Motor neuron (in vitro differentiated cells): ENCODE measurements around the gene FAM50A. TPM values are rescaled to one million over a fixed set of nuclear protein-coding genes. Genes with fewer than 3 reads are reported as not detected.
"Not testable (repeated sequence)": the region's sequence is repeated elsewhere in the genome, so short reads cannot be mapped to it uniquely, and the experiment has no call there.

Experiments used
- ATAC-seq, 8 experiments: fragments of 200-7000 bp; cut with Tn5 transposase; replicated peaks in 6 of 8; 2 replicates each; pipeline ENCODE4 v1.8.0; 2021; ENCODE audit warnings: mild to moderate bottlenecking in 8 of 8, moderate library complexity in 8 of 8
- H3K27ac ChIP-seq, 2 donors: fragments of 250-450 bp; sonication (Bioruptor Pico); 2 replicates each; pipeline ENCODE4 v1.9.0; 2021; ENCODE audit warnings: antibody characterized with exemption in 2 of 2, mild to moderate bottlenecking in 2 of 2, moderate library complexity in 1 of 2
- H3K4me1 ChIP-seq, 2 donors: fragments of 250-450 bp; sonication (Bioruptor Pico); replicated peaks in 1 of 2; 2 replicates each; pipeline ENCODE4 v1.6.1; 2021; ENCODE audit warnings: antibody characterized with exemption in 2 of 2, mild to moderate bottlenecking in 2 of 2, moderate library complexity in 1 of 2
- H3K4me3 ChIP-seq, 5 donors: fragments of 250-450 bp; sonication (Bioruptor Pico); 2 replicates each; pipeline ENCODE4 v1.9.0; 2021; ENCODE audit warnings: antibody characterized with exemption in 5 of 5, mild to moderate bottlenecking in 5 of 5, moderate library complexity in 4 of 5
- WGBS, 10 experiments: fragments of 450-650 bp; shearing (Covaris generic); methylation state at CpG; one replicate each; pipeline ENCODE4 v1.0.0; 2022; 5-methylcytosine and 5-hydroxymethylcytosine counted together
- in situ Hi-C, 9 experiments: fragments of 400-800 bp; cut with MboI; loops; one replicate each; pipeline ENCODE4 v1.15.0; 2021; ENCODE audit warnings: low sequenced_read_pairs in 9 of 9, low pct_unique_long_range_greater_than_20kb in 2 of 9; ENCODE audit not compliant: unreplicated experiment in 9 of 9
- total RNA-seq, 8 experiments: library from RNA; unstranded; fragments of 300-600 nt; gene quantifications; 2 replicates each; pipeline versions ENCODE4 v1.2.3 to v1.2.4, GENCODE V29; 2022

Gene FAM50A, protein sequence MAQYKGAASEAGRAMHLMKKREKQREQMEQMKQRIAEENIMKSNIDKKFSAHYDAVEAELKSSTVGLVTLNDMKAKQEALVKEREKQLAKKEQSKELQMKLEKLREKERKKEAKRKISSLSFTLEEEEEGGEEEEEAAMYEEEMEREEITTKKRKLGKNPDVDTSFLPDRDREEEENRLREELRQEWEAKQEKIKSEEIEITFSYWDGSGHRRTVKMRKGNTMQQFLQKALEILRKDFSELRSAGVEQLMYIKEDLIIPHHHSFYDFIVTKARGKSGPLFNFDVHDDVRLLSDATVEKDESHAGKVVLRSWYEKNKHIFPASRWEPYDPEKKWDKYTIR
- 100 to 1,000 TPM in 1 of 8 experiments, 10 to 100 TPM in 7; 52.4 to 127 (median 74.5) TPM for total RNA-seq

DNA sequence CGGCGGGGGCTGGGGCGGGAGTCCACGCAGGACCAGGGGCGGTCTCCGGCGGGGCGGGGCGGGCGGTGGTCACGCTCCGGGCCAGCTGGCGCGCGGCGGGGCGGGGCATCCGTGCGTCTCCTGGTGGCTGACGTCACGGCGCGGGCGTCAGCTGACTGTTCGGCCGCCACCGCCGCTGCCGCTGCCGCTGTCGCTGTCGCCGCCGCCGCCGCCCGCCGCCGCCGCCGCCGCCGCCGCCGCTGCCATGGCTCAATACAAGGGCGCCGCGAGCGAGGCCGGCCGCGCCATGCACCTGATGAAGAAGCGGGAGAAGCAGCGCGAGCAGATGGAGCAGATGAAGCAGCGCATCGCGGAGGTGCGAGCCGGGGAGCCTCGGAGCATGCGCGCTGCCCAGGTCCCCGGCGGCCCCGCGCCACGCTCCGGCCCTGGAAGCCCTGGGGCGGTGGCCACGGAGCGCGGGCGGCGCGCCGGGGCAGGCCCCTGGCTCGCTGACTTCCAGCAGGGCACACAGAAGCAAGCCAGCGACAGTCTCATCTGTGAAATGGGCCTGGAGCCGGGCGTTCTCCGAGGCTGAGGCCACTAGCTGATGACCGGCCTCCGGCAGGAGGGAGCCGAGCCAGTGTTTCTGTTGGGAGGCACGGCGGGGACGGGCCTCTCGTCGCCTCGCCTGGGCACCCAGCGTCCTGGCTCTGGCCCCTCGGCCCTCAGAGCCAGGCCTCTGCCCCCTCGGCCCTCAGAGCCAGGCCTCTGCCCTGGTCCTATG is at the start of gene FAM50A:
FAM50A (plus strand) TSS at position 150 of the 763 bp plus-strand sequence; CDS start at position 245, 95 bp downstream.
- in situ Hi-C loops, result no loop called here
- no CpG with 5 or more reads among the region's 94 CpGs for WGBS, 10 experiments
- Histone ChIP-seq H3K27ac (peak within 1 kb of the TSS; percentile 84 to 86), H3K4me3 (peak within 1 kb of the TSS; percentile 56 to 99 (median 70)), H3K4me1 (peaks cover 7 to 9% of the 10 kb centered on the region in 2 donors)
- peak; percentile 79 to 92 (median 86) for ATAC-seq

DNA sequence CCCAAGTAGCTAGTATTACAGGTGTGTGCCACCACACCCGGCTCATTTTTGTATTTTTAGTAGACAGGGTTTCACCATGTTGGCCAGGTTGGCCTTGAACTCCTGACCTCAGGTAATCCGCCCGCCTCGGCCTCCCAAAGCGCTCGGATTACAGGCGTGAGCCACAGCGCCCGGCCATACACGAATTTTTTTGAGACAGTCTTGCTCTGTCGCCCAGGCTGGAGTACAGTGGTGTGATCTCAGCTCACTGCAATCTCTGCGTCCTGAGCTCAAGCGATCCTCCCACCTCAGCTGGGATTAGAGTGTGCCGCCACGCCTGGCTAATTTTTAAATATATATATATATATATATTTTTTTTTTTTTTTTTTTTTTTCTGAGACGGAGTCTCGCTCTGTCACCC is 47.6 kb upstream of the FAM50A start:
- H3K4me1 ChIP-seq, result peaks cover 14 to 18% of the 10 kb centered on the region in 2 donors
- peak overlapping the region in 3 of 5 donors; percentile 76 to 86 (median 84) for H3K4me3 ChIP-seq
- peak overlapping the region in 1 of 2 donors; percentile 99 for H3K27ac ChIP-seq
- in situ Hi-C loops, ATAC-seq: not testable (repeated sequence)
- WGBS, 10 experiments, result 61 to 100% (median 75%) methylated on average over 2 to 14 of the region's 17 CpGs; no CpG with 5 or more reads in 7 of the 10 experiments

DNA sequence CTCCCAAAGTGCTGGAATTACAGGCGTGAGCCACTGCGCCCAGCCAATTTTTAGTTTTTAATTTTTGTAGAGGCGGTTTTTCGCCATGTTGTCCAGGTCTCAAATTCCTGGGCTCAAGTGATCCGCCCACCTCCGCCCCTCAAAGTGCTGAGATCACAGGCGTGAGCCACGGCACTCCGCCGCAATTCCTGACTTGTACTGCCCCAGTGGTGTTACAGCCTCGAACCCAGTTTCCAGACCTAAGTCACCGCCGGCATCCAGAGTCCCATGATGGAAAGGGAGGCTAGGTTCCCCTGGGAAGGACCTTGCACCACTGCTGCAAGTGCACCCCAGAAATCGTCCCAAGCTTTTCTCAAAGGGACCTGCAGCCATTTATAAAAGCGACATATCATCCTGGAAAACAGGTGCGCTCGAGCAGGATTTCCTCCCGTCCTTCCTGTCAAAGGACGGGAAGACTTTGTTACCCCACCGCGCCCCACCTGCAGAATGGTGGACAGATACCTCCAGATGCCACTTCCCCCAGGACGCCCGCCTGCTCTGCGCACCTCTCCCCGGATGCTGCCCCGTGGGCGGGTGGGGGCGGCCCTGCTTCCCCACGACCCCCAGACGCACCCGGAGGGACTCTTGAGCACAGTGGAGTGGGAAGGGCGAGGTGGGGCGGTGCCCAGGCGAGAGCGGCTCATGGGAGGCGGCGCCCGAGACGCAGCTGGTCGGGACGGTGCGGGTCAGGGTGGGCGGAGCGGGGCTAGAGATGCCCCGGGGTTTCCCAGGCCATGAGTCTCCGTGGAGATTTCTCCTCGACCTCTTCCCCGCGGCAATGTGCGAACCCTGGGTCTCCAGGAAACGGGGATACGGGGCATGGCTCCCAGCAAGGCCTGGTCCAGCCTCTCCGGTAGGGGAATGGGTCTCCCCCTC is 46.7 kb upstream of the FAM50A start:
- ATAC-seq, result peak; percentile 40 to 80 (median 71)
- in situ Hi-C loops, result no loop called here
- 0 to 100% (median 47%) methylated on average over 1 to 8 of the region's 53 CpGs; no CpG with 5 or more reads in 7 of the 10 experiments for WGBS, 10 experiments
- peak overlapping the region; percentile 58 to 86 (median 76) for H3K4me3 ChIP-seq
- H3K27ac ChIP-seq, result peak overlapping the region; percentile 99
- peaks cover 14 to 18% of the 10 kb centered on the region in 2 donors for H3K4me1 ChIP-seq

DNA sequence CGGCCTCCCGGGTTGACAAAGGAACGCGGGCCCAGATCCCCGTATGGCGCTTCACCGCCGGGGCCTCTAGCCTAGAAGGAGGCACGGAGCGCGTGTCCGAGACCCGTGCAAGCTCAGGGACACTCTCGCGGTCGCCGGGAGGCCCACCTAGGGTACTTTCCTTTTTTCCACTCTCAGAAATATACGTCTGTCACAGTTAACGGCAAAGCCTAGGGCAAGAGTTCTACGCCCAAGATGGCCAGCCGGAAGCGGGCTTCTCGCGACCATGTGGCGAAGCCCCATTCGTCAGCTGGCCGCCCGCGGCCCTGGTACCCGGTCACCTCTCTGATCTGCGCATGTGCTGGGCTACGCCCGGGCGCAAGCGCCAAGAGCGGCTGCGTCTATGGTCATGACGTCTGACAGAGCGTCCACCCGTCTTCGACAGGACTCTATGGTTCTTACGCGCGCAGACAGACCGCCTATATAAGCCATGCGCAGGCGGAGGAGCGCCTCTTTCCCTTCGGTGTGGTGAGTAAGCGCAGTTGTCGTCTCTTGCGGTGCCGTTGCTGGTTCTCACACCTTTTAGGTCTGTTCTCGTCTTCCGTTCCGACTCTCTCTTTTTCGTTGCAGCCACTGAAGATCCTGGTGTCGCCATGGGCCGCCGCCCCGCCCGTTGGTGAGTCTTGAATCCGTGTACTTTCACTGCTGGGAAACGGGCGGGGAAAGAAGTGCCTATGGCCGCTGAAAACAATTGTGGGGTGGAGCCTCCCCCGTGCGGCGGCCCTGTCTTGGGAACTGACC is 45.9 kb upstream of the FAM50A start, which contains the start of gene RPL10:
RPL10 (plus strand) TSS at position 490 of the 780 bp plus-strand sequence; CDS start at position 633, 143 bp downstream.
- peak; percentile 38 to 88 (median 81) for ATAC-seq
- whole genome bisulfite sequencing, 10 experiments, result 0 to 43% (median 0%) methylated on average over 1 to 11 of the region's 69 CpGs; no CpG with 5 or more reads in 7 of the 10 experiments
- H3K27ac ChIP-seq, result peak within 1 kb of the TSS; percentile 99
- in situ Hi-C loops, result no loop called here
- peaks cover 14 to 18% of the 10 kb centered on the region in 2 donors for H3K4me1 ChIP-seq
- peak within 1 kb of the TSS; percentile 58 to 86 (median 76) for H3K4me3 ChIP-seq

DNA sequence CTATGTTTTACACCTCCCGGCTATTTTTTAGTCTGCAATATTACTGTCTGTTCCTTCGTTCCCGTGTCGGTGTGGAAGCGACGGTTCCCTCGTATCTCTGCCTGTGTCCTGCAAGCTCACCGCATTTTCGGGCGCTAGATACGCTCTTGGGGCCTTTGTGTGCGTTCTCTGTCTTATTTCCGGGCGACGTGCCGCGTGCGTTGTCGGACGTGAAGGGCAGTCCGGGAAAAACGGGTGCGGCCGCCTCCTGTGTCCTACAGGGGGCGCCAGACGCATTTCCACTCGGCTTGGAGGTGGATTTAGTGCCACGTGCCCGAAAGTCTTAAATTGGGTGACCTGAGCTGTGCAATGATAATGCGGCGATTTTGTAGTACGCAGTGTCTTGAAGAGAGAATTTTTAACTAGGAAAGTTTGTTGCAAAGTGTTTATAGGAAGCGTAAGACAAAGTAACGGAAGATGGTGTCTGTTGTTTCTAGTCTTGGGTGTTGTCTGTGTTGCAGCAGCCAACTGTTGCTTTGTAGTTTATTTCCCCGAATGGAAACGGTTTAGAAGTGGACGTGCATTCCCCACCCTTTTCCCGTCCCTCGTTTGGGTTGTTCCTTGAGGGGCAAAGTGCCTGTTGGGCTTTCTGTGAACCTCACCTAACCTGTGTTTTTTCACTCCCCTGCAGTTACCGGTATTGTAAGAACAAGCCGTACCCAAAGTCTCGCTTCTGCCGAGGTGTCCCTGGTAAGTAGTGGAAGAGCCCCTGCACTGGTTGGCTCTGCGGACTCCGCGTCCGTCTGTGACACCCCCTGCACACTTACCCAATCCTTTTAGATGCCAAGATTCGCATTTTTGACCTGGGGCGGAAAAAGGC is 45.0 kb upstream of the FAM50A start:
- Histone ChIP-seq H3K27ac (peak overlapping the region; percentile 99), H3K4me1 (peaks cover 14 to 18% of the 10 kb centered on the region in 2 donors), H3K4me3 (peak overlapping the region; percentile 58 to 86 (median 76))
- in situ Hi-C loops, result no loop called here
- 0 to 35% (median 19%) methylated on average over 6 to 40 of the region's 49 CpGs; no CpG with 5 or more reads in 6 of the 10 experiments for WGBS, 10 experiments
- ATAC-seq, result peak in 2 of 8 experiments; percentile 0 to 1

DNA sequence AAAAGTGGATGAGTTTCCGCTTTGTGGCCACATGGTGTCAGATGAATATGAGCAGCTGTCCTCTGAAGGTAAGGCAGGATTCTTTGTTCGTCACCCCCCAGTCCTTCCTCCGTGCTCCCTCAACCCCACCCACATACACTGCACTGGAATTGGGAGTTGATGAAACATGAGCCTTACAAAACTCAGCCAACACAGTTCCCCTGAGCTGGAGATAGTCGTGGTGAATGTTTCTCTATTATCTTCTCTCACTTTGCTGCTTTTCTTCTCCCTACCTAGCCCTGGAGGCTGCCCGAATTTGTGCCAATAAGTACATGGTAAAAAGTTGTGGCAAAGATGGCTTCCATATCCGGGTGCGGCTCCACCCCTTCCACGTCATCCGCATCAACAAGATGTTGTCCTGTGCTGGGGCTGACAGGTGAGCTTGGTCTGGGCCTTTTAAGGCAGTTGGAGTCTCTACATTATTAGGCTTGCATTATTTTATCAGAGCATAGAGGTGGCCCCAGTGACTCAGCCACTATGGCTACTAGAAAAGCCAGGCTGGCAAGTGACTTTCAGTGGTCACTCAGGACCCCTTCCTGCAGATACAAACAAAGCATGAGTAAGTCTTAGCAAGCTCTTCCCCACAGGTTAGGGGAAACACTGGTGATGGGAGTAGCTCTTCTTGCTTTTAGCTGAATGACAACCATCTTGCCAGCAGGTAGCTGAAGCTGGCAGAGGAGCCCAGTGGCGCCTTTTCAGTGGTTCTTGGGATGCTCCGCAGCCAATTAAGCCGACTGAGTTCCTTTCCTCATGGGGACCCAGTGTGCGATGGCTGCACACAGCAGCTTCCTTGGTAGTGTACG is 44.2 kb upstream of the FAM50A start:
- no peak for ATAC-seq
- Histone ChIP-seq H3K4me1 (peaks cover 14 to 18% of the 10 kb centered on the region in 2 donors), H3K4me3 (peak overlapping the region; percentile 58 to 86 (median 76)), H3K27ac (peak overlapping the region in 1 of 2 donors; percentile 99)
- in situ Hi-C loops, result no loop called here
- 47 to 50% methylated on average over 1 to 5 of the region's 14 CpGs; no CpG with 5 or more reads in 8 of the 10 experiments for WGBS, 10 experiments

DNA sequence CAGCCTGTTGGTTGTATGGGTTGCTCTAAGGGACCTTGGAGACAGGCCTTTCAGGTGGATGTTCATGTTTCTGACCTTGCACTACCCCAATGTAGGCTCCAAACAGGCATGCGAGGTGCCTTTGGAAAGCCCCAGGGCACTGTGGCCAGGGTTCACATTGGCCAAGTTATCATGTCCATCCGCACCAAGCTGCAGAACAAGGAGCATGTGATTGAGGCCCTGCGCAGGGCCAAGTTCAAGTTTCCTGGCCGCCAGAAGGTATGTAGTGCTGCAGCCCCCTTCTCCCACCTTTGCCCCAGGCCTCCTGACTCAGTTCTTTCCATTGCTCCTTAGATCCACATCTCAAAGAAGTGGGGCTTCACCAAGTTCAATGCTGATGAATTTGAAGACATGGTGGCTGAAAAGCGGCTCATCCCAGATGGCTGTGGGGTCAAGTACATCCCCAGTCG is 43.5 kb upstream of the FAM50A start:
- in situ Hi-C loops, H3K4me3 ChIP-seq: not testable (repeated sequence)
- WGBS, 10 experiments, result 67% methylated on average over 1 of the region's 6 CpGs; no CpG with 5 or more reads in 9 of the 10 experiments

DNA sequence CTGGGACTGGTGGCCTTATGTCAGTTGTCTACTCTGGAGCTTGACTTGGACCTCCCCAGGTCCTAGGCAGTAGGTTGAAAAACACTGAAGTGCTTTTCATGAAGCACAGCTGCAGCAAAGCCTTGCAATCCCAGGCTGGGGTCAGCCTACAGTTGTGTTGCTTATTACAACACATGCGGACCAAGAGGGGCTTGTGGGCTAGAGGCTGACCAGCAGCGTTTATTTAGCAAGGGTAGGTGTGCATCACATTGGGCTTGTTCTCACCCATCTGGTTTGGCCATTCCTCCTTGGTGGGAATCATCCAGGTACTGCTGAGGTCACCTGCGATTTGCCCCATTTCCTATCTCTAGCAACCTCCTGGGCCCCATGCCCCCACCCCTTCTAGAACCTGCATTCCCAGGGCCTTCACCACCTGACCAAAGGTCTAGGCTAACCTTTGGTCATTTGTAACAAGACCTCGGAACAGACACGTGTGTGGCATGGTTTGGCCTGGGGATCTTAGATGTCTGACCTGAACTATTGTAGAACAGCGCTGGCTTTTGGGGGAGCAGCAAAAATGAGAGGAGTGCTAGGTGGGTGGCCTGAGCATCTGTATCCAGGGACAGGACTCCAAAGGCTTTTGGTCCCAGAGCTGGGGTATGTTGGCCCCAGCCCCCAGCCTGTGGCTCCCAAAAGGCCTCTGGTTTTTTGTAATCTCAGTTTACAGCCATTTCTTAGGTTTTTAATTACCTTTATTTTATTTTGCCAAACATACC is 42.7 kb upstream of the FAM50A start:
- 63% methylated on average over 3 of the region's 6 CpGs; no CpG with 5 or more reads in 9 of the 10 experiments for WGBS, 10 experiments
- Histone ChIP-seq H3K27ac (no peak overlapping the region), H3K4me3 (no peak overlapping the region), H3K4me1 (peaks cover 14 to 18% of the 10 kb centered on the region in 2 donors)
- in situ Hi-C loops, result no loop called here
- peak in 3 of 8 experiments; percentile 1 to 7 (median 1) for ATAC-seq

More for the DNA sequence above, 43.5 kb upstream of the FAM50A start:
- ATAC-seq, H3K27ac ChIP-seq: not testable (repeated sequence)
- H3K4me1 ChIP-seq, result peaks cover 14 to 18% of the 10 kb centered on the region in 2 donors

DNA sequence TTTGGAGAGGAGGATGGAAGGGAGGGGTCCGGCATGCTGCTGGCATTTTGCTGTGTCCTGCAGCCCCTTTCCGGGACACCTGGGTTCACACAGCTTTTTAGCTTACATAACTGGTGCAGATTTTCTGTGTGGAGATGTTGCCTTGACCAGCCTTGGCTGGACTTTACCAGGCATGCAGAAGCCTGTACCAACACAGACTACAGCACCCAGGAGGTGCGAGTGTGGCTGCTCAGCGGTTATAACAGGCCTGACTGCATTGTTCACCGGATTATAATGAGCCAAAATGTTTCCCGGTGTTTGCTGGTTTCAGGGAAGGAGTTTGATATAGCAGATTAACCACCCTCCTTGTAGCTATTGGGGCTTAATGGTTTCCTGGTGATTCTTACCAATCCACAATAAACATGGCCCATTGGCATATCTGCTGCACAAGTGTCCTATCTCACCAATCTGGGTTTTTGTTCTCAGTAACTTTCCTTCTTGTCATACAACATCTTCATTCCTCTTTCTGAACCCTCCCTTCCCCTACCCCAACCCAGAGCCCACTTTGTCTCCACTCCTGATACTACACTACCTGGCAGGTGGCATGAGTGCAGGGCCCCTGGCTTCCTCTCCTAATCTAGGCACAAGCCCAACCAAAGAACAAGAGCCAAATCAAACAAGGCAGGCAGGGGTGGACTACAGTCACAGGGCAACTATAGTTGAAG is 41.9 kb upstream of the FAM50A start:
- Histone ChIP-seq H3K4me1 (peaks cover 10% of the 10 kb centered on the region in 2 donors), H3K27ac (no peak overlapping the region), H3K4me3 (no peak overlapping the region)
- 15 to 100% (median 40%) methylated on average over 1 to 3 of the region's 6 CpGs; no CpG with 5 or more reads in 5 of the 10 experiments for WGBS, 10 experiments
- peak in 3 of 8 experiments; percentile 1 to 4 (median 3) for ATAC-seq
- in situ Hi-C loops, result no loop called here
